Measurements from ENCODE around the gene STX11. TPM values are rescaled to one million over a fixed set of nuclear protein-coding genes. Genes with fewer than 3 reads are reported as not detected.

STX11 gene
- total RNA-seq, 1 experiment from 2014 or later = 3.2 TPM

DNA sequence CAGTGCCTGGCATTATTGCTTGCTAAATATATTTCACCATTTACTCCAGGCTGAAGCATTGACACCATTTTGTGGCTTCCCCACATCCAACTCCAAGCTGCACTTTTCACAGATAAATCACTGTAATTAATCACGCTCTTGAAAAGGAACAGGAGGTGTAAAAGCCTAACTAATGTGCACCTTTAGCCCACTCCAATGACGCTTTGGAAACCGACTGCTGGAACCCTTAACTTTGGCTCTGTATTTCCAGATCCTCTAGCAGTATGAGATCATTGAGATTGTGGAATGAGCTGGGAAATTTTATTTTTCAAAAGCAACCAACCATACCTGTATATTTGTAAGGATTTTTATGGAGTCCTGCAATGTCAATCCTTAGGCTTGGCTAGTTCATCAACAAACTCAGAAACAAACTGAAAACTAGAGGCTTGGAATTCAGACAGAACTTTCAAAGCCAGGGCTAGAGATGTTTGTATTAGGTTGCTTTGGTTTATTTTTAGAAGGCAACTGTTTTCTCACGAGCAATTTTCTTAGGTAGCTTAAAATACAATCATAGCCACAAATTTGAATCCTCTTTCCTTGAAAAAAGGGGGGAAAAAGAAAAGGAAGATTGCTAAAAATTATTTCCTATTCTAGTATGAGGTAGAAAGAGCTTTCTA is 82.0 kb downstream of the STX11 start:
- in situ Hi-C loops (cut with HindIII; ENCODE audit: low pct_unique_long_range_greater_than_20kb, low sequenced_read_pairs) = no loop called here
- no peak for ATAC-seq
- ChIA-PET CTCF (interaction anchor here (0.6 kb wide), 1 partner anchor 543 kb away, joined by 3 read pairs; no protein-coding TSS in a partner anchor), POLR2A (no interaction called here)
- Histone ChIP-seq H3K36me3 (ENCODE audit: control insufficient read depth, insufficient read depth, low read length) (no peaks in the 10 kb centered on the region), H3K27ac (ENCODE audit: low read length) (no peak overlapping the region), H3K4me3 (ENCODE audit: low read depth in 2 of 2, low read length in 2 of 2) (no peak overlapping the region), H3K27me3 (ENCODE audit: control insufficient read depth, insufficient read depth, low read length) (no peaks in the 10 kb centered on the region), H3K4me1 (ENCODE audit: control insufficient read depth, insufficient read depth, low read length) (no peaks in the 10 kb centered on the region), H3K9me3 (ENCODE audit: control insufficient read depth, insufficient read depth, low read depth, low read length) (no peaks in the 10 kb centered on the region)
- no peak for DNase-seq (ENCODE audit: low read depth, low spot score)
- BruUV-seq (replicated peaks) = no TSS peak
- TF ChIP-seq, protein P1, sequence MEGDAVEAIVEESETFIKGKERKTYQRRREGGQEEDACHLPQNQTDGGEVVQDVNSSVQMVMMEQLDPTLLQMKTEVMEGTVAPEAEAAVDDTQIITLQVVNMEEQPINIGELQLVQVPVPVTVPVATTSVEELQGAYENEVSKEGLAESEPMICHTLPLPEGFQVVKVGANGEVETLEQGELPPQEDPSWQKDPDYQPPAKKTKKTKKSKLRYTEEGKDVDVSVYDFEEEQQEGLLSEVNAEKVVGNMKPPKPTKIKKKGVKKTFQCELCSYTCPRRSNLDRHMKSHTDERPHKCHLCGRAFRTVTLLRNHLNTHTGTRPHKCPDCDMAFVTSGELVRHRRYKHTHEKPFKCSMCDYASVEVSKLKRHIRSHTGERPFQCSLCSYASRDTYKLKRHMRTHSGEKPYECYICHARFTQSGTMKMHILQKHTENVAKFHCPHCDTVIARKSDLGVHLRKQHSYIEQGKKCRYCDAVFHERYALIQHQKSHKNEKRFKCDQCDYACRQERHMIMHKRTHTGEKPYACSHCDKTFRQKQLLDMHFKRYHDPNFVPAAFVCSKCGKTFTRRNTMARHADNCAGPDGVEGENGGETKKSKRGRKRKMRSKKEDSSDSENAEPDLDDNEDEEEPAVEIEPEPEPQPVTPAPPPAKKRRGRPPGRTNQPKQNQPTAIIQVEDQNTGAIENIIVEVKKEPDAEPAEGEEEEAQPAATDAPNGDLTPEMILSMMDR (IDR thresholded peaks at IDR 0.05) = no peak
- TF ChIP-seq, protein P2, sequence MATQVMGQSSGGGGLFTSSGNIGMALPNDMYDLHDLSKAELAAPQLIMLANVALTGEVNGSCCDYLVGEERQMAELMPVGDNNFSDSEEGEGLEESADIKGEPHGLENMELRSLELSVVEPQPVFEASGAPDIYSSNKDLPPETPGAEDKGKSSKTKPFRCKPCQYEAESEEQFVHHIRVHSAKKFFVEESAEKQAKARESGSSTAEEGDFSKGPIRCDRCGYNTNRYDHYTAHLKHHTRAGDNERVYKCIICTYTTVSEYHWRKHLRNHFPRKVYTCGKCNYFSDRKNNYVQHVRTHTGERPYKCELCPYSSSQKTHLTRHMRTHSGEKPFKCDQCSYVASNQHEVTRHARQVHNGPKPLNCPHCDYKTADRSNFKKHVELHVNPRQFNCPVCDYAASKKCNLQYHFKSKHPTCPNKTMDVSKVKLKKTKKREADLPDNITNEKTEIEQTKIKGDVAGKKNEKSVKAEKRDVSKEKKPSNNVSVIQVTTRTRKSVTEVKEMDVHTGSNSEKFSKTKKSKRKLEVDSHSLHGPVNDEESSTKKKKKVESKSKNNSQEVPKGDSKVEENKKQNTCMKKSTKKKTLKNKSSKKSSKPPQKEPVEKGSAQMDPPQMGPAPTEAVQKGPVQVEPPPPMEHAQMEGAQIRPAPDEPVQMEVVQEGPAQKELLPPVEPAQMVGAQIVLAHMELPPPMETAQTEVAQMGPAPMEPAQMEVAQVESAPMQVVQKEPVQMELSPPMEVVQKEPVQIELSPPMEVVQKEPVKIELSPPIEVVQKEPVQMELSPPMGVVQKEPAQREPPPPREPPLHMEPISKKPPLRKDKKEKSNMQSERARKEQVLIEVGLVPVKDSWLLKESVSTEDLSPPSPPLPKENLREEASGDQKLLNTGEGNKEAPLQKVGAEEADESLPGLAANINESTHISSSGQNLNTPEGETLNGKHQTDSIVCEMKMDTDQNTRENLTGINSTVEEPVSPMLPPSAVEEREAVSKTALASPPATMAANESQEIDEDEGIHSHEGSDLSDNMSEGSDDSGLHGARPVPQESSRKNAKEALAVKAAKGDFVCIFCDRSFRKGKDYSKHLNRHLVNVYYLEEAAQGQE (IDR thresholded peaks at IDR 0.05; ENCODE audit: insufficient read depth in 1 of 2, low read depth in 2 of 2, low read length in 1 of 2) = no peak
- TF ChIP-seq SIN3A (IDR thresholded peaks at IDR 0.05; ENCODE audit: borderline replicate concordance, insufficient read depth, low read depth, low read length) (no peak), TCF7L2 (IDR thresholded peaks at IDR 0.05; ENCODE audit: low read depth, low read length) (no peak), POLR2AphosphoS5 (IDR thresholded peaks at IDR 0.05; ENCODE audit: low read depth, low read length) (no peak)
- intact Hi-C loops (cut with micrococcal nuclease; ENCODE audit: unreplicated experiment) = no loop called here

DNA sequence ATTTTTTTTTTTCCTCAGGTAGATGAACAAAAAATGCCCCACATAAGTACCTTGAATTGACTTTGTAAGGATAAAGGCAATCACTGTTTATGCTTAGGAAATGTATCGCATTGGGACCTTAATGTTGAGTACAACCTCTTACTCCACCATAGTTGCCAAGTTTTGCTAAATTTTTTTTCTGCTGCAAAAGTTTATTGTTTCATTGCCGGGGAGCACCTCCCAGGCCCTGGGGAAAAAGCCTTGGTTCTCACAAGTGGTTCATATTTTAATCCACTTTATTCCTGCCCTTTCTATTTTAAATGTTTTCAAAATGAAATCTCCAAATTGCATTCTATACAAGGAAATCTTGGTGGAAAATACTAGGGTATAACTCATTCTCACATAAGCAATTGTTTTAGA is 82.5 kb downstream of the STX11 start:
- POLR2A ChIA-PET = no interaction called here
- H3K4me3 ChIP-seq (ENCODE audit: low read depth in 2 of 2, low read length in 2 of 2) = no peak overlapping the region
- in situ Hi-C loops (cut with HindIII; ENCODE audit: low pct_unique_long_range_greater_than_20kb, low sequenced_read_pairs) (no loop called here), intact Hi-C loops (cut with micrococcal nuclease; ENCODE audit: unreplicated experiment) (no loop called here)
- H3K9me3 ChIP-seq (ENCODE audit: control insufficient read depth, insufficient read depth, low read depth, low read length) = no peaks in the 10 kb centered on the region
- TF ChIP-seq TCF7L2 (IDR thresholded peaks at IDR 0.05; ENCODE audit: low read depth, low read length) = no peak
- no peak for TF ChIP-seq SIN3A (IDR thresholded peaks at IDR 0.05; ENCODE audit: borderline replicate concordance, insufficient read depth, low read depth, low read length)
- CTCF ChIA-PET = interaction anchor here (0.6 kb wide), 1 partner anchor 544 kb away, joined by 3 read pairs; no protein-coding TSS in a partner anchor
- DNase-seq (ENCODE audit: low read depth, low spot score) (no peak), ATAC-seq (no peak)
- no peak overlapping the region for H3K27ac ChIP-seq (ENCODE audit: low read length)
- H3K27me3 ChIP-seq (ENCODE audit: control insufficient read depth, insufficient read depth, low read length) = no peaks in the 10 kb centered on the region
- BruUV-seq (replicated peaks) = no TSS peak
- H3K36me3 ChIP-seq (ENCODE audit: control insufficient read depth, insufficient read depth, low read length) = no peaks in the 10 kb centered on the region
- no peaks in the 10 kb centered on the region for H3K4me1 ChIP-seq (ENCODE audit: control insufficient read depth, insufficient read depth, low read length)

DNA sequence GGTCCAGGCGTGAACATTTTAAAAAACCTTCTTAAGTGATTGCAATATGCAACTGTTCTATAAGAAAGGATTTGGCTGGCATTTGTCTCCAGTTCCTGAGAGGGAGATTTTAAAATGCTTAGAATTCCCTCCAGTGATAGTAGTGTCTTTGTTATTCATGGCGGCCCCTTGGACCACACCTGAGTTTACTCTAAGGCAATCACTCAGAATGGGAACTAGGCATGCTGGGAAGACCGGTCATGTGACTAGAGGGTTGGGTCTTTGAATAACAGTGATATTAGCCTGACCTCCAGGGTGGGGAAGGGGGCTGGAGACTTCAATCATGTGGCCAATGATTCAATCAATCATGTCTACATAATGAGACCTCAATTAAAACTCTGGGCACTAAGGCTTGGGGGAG is 84.1 kb downstream of the STX11 start:
- ATAC-seq (no peak), DNase-seq (ENCODE audit: low read depth, low spot score) (no peak)
- no peak overlapping the region for H3K27ac ChIP-seq (ENCODE audit: low read length)
- H3K27me3 ChIP-seq (ENCODE audit: control insufficient read depth, insufficient read depth, low read length) = no peaks in the 10 kb centered on the region
- POLR2A ChIA-PET = no interaction called here
- no peaks in the 10 kb centered on the region for H3K36me3 ChIP-seq (ENCODE audit: control insufficient read depth, insufficient read depth, low read length)
- in situ Hi-C loops (cut with HindIII; ENCODE audit: low pct_unique_long_range_greater_than_20kb, low sequenced_read_pairs) = no loop called here
- TF ChIP-seq, protein P1 (IDR thresholded peaks at IDR 0.05) = no peak
- TF ChIP-seq, protein P2 (IDR thresholded peaks at IDR 0.05; ENCODE audit: insufficient read depth in 1 of 2, low read depth in 2 of 2, low read length in 1 of 2) = no peak
- no peak for TF ChIP-seq TCF7L2 (IDR thresholded peaks at IDR 0.05; ENCODE audit: low read depth, low read length)
- TF ChIP-seq SIN3A (IDR thresholded peaks at IDR 0.05; ENCODE audit: borderline replicate concordance, insufficient read depth, low read depth, low read length) = no peak
- TF ChIP-seq POLR2AphosphoS5 (IDR thresholded peaks at IDR 0.05; ENCODE audit: low read depth, low read length) = no peak
- H3K4me3 ChIP-seq (ENCODE audit: low read depth in 2 of 2, low read length in 2 of 2) = no peak overlapping the region
- CTCF ChIA-PET = no interaction called here
- no peaks in the 10 kb centered on the region for H3K4me1 ChIP-seq (ENCODE audit: control insufficient read depth, insufficient read depth, low read length)
- intact Hi-C loops (cut with micrococcal nuclease; ENCODE audit: unreplicated experiment) = no loop called here
- H3K9me3 ChIP-seq (ENCODE audit: control insufficient read depth, insufficient read depth, low read depth, low read length) = no peaks in the 10 kb centered on the region
- no TSS peak for BruUV-seq (replicated peaks)

Data from Panc1 (cell line).